GM18498 (cell line): ENCODE measurements around the gene NUDT10.
"Not testable (repeated sequence)": the region's sequence is repeated elsewhere in the genome, so short reads cannot be mapped to it uniquely, and the experiment has no call there.

Experiments
- ATAC-seq: cut with Tn5 transposase; IDR thresholded peaks from one replicate; pipeline ENCODE4 v1.9.1; 2021; ENCODE audit warnings: mild to moderate bottlenecking, moderate library complexity; ENCODE audit not compliant: unreplicated experiment

The NUDT10 gene

DNA sequence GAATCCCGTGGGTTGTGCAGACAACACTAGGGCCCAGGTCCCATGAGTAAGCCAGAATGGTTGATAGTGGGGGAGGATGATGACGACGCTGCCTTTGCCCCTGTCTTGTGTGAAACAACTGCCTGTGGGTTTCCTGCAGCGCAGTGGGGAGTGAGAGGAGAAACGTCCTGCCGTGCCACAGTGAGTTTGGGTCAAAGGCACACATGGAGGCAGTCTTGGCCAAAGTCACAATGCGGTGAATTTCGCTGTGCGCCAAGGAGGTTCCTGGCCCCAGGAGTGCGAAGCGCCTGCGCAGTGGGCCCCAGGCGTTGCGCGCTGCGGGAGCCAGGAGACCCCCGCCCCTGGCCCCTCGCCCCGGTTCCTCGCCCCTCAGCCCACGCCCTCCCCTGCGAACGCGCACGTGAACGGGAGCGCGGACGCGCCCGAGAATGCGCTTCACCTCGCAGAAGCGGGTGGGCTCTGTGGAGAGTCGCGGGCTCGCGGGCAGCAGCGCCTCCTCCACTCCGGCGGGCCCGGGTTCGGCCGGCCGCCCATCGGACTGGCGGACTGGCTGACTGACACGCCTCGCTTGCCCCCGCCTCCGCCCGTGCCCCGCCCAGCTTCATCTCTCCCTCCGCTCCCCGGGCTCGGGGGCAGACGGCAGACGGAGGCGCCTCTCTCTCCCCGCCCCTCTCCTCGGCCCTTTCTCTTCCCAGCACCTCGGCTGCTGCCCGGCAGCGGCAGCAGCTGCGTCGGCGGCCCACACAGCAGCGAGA lies at the start of gene NUDT10:
TSS of gene NUDT10 (plus strand) at position 635 of the 755 bp plus-strand sequence. CDS start 144 bp downstream, outside the sequence.
- ATAC-seq = no peak

DNA sequence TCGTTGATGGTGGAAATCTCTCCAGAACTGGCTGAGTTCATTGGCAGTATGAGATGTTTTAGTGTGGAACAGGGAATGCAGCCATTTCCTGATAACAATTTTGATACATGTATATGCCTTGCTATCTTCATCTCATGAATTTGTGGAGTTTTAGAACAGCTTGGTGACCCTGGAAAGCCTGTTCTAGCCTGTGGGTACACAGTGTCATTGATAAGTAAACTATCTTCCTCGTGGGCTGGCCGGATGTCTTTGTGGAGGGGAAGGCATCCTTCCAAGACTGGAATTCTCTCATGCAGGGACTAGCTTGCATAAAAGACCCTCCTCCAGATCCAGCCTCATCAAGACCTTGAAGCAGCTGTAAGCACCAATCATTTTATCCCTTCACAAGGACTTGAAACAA lies 40.2 kb upstream of the NUDT10 start:
- ATAC-seq = no peak

DNA sequence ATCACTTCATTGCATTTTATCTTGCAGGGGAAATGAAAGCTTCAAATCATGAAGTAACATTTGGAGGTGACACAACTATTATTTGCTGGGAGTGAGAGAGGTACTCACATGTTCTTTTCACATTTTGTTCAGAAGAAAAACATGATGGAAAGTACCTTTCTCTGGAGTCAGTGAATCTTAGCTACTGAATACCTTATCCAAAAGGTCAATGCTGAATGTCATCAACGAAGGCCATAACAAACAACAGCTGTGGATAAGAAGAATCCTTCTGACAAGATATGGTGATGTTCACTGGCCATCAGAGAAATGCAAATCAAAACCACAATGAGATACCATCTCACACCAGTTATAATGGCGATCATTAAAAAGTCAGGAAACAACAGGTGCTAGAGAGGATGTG lies 36.5 kb upstream of the NUDT10 start:
- no peak for ATAC-seq

DNA sequence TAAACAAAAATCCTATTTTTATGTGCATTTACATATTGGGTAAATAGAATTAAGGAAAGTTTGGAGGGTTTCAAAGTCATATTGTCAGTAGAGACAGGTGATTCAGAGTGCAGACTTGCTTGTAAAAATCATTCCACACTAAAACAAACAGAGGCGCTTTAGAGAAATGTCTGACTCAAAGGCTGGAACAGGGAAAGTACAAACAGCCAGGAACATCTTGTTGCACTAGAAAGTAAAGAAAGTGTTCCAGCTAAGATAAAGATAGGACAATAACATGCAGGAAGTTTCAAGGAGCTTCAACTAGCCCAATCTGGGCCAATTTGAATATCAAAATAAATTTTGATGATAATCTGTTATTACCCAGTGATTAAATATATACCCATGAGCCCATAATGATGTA lies 16.4 kb upstream of the NUDT10 start:
- no peak for ATAC-seq

DNA sequence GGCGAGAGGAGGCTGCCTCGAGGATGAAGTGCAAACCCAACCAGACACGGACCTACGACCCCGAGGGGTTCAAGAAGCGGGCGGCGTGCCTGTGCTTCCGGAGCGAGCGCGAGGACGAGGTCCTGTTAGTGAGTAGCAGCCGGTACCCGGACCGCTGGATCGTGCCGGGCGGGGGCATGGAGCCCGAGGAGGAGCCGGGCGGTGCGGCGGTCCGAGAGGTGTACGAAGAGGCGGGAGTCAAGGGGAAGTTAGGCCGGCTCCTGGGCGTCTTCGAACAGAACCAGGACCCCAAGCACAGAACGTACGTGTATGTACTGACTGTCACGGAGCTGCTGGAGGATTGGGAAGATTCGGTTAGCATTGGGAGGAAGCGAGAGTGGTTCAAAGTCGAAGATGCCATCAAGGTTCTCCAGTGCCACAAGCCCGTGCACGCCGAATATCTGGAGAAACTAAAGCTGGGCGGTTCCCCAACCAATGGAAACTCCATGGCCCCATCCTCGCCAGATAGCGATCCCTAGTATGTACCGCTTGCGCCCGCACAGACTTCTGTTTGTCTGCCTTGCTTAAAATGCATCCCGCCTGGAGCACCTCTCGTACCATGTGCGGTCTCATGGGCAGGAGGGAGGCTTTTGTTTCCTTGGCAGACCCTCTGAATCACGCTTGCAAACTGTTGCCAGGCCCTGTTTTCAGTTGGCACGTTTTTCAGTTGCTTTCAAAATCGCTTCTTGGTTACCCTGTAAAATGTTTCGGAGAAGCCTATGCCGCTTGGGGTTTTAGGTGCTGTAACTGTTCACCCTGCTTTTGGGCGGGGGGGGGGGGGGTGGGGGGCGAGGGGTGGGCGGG lies 542 bp downstream of the NUDT10 start:
- not testable (repeated sequence) for ATAC-seq

DNA sequence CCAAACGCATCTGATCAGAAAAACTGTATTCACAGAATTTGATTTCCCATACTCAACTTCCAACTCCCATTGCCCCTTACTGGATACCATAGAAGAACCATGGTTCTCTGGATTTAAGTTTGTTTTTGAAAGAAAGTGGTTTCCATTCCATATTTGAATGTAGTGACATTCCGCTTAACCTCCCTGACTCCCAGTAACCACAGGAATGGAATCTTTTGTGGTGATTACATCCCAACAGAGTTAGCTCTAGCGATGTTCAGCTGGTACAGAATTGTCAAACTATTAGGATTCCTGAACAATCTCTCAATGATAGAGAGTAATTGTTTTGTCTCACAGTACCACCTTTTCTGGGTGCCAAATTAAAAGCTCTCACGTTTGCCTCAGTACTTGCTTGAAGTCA lies 1.7 kb downstream of the NUDT10 start:
- no peak for ATAC-seq

DNA sequence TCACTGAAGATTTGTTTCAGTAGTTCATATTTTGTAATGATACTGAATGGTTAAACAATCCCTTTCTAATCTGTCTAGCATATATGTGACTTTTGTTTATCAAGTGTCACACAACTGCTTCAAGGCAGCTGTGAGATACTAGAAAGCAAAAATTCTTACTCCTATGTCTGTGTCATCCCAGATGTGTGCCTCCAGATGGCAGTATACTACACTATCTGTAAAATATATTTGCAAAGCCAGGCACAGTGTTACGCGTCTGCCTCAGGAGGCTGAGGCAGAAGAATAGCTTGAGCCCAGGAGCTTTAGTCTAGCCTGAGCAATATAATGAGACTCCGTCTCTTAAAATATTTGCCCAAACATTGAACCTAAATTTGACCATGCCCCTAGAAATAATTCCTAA lies 4.0 kb downstream of the NUDT10 start:
- peak; percentile 65 for ATAC-seq

DNA sequence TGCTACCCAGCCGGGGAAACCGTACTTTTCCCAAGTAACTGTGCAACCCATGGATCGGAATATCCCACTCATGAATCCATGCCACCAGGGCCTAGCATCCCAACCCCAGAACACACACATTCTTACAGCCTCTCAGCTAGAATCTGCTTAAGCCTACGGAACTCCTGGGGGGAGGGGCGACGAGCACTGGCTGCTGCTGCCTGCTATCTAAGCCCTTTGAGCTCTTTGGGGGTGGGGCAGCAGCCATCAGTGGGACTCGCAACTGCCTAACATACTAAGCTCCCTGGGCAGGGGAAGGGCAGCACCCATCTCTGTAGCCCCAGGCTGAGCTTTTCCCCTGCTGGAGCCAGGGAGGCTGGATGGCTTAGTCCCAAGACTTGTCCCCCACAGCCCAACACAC lies 28.6 kb downstream of the NUDT10 start:
- ATAC-seq = no peak

DNA sequence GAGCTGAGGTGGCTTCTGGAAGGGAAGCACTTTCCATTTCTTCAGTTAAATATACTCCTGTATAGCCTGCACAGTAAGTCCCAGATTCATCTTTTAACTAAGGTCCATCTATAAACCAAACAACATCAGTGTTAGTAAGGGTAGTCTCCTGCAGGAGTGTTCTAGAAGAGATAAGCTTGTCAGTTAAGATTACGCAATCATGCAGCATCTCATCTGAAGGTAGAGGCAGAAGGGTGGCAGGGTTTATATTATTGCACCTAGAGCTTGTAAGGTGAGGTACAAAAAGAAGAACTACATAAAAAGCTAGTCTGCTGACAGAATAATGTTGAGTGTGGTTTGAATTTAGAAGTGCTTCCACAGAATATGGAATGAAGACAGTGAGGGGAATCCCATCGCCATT lies 44.0 kb downstream of the NUDT10 start:
- no peak for ATAC-seq
